ENCODE data around the gene RAI1. TPM values are rescaled to one million over a fixed set of nuclear protein-coding genes. Genes with fewer than 3 reads are reported as not detected.

Gene RAI1
- total RNA-seq, 3 donors from 2014 or later, result 12.9 to 29.2 (median 17.0) TPM

DNA sequence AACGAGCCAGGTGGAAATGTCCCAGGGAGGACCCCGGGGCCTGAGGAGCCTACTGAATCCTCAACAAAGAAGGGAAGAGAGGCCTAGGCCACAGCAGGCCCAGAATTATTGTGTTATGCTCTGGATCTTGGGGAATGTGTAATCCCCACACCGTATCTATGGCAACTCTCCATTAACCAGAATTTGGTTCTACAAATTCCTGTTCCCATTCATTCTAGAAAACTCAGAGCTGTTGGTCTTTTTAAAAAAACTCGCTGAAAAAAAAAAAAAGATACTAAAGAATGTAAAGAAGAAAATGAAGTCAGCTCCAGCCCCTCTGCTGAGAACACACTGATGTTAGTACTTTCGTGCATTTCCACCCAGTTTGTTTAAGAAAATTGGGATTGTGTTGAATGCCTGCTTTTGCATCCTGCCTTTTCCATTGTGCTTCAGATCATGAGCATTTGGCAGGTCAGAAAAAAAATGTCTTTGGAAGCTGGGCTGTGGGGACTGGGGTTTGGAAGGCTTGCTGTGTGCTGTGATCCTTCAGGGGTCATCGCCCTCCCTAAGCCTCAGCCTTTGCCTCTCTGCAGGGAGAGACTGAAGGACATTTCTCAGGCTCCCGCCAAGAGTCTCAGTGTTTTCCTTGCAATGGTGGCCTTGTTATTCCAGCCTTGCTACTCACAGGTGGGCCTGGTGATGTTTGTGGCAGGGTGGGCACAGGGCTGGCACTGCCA is 86.1 kb downstream of the RAI1 start:
- H3K9me3 ChIP-seq, result no peaks in the 10 kb centered on the region
- TF ChIP-seq CTCF (IDR thresholded peaks at IDR 0.05), result no peak
- no peaks in the 10 kb centered on the region for H3K36me3 ChIP-seq (ENCODE audit: low read depth)
- no peak overlapping the region for H3K4me3 ChIP-seq
- intact Hi-C loops (cut with DNase I, micrococcal nuclease), result no loop called here
- peaks cover 4% of the 10 kb centered on the region for H3K4me1 ChIP-seq (ENCODE audit: low read depth)
- DNase-seq (no peak), ATAC-seq (no peak)

- intact Hi-C loops (cut with DNase I, micrococcal nuclease), result no loop called here
- no peak for TF ChIP-seq CTCF (IDR thresholded peaks at IDR 0.05)
- Histone ChIP-seq H3K4me3 (no peak overlapping the region), H3K9me3 (no peaks in the 10 kb centered on the region), H3K4me1 (ENCODE audit: low read depth) (peaks cover 4% of the 10 kb centered on the region), H3K36me3 (ENCODE audit: low read depth) (no peaks in the 10 kb centered on the region)
- peak in 1 of 3 donors; percentile 33 for DNase-seq
- no peak for ATAC-seq
Observed at GRCh38 chr17:17767887-17768418, 86.7 kb downstream of the RAI1 start.

- no peak for TF ChIP-seq CTCF (IDR thresholded peaks at IDR 0.05)
- H3K4me1 ChIP-seq (ENCODE audit: low read depth), result peaks cover 4% of the 10 kb centered on the region
- no peaks in the 10 kb centered on the region for H3K9me3 ChIP-seq
- H3K4me3 ChIP-seq, result no peak overlapping the region
- ATAC-seq, result no peak
- intact Hi-C loops (cut with DNase I, micrococcal nuclease), result no loop called here
- no peaks in the 10 kb centered on the region for H3K36me3 ChIP-seq (ENCODE audit: low read depth)
- peak in 1 of 3 donors; percentile 40 for DNase-seq
Observed at GRCh38 chr17:17768424-17769088, 87.3 kb downstream of the RAI1 start.

- H3K4me3 ChIP-seq, result no peak overlapping the region
- H3K4me1 ChIP-seq (ENCODE audit: low read depth), result peaks cover 15% of the 10 kb centered on the region
- TF ChIP-seq CTCF (IDR thresholded peaks at IDR 0.05), result no peak
- ATAC-seq (no peak), DNase-seq (peak in 1 of 3 donors; percentile 45)
- intact Hi-C loops (cut with DNase I, micrococcal nuclease), result no loop called here
- no peaks in the 10 kb centered on the region for H3K9me3 ChIP-seq
- H3K36me3 ChIP-seq (ENCODE audit: low read depth), result no peaks in the 10 kb centered on the region
Observed at GRCh38 chr17:17769869-17770631, 88.8 kb downstream of the RAI1 start.

DNA sequence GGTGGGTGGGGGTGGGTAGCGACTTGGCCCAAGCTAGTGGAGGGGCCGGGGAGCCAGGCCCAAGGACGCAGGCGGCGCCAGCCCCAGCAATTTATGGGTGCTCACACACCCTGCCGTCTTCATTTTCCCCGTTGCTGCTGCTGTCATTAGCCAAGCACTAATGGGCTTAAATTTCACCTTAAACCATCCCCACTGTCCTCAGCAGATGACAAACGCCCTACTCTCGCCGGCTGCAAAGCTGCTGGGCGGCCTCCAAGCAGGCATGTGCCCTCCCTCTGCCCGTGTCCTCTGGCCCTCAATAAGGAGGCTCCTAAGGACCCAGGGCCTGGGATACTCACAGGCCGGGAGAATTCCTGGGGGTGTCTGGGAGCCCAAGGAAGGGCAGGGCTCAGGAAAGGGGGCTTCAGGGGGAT is 89.4 kb downstream of the RAI1 start:
- intact Hi-C loops (cut with DNase I, micrococcal nuclease), result no loop called here
- no peak for ATAC-seq
- Histone ChIP-seq H3K4me3 (no peak overlapping the region), H3K36me3 (ENCODE audit: low read depth) (no peaks in the 10 kb centered on the region), H3K4me1 (ENCODE audit: low read depth) (peaks cover 15% of the 10 kb centered on the region), H3K9me3 (no peaks in the 10 kb centered on the region)
- DNase-seq, result peak in 1 of 3 donors; percentile 27
- no peak for TF ChIP-seq CTCF (IDR thresholded peaks at IDR 0.05)
